Neural crest cell (in vitro differentiated cells): ENCODE data around the gene STRIP2. TPM values are rescaled to one million over a fixed set of nuclear protein-coding genes. Genes with fewer than 3 reads are reported as not detected.
"Not testable (repeated sequence)": the region's sequence is repeated elsewhere in the genome, so short reads cannot be mapped to it uniquely, and the experiment has no call there.

Experiments used
- DNase-seq: peaks from one replicate; pipeline ENCODE4 v3.0.0; 2021; ENCODE audit warnings: low read depth, mixed read lengths, low spot score
- H3K27ac Mint-ChIP-seq: one replicate; pipeline ENCODE4 v1.8.0; 2021; ENCODE audit warnings: mild to moderate bottlenecking, mixed read lengths; ENCODE audit not compliant: unreplicated experiment
- H3K27me3 Mint-ChIP-seq: 2 replicates; pipeline ENCODE4 v1.8.0; 2021; ENCODE audit warnings: low read depth, mild to moderate bottlenecking, mixed read lengths
- H3K36me3 Mint-ChIP-seq: 2 replicates; pipeline ENCODE4 v1.8.0; 2021; ENCODE audit warnings: low read depth, mild to moderate bottlenecking, mixed read lengths
- H3K4me1 Mint-ChIP-seq: 2 replicates; pipeline ENCODE4 v1.8.0; 2021; ENCODE audit warnings: mixed read lengths
- H3K4me3 Mint-ChIP-seq: one replicate; pipeline ENCODE4 v1.8.0; 2021; ENCODE audit warnings: mild to moderate bottlenecking, mixed read lengths
- H3K9me3 Mint-ChIP-seq: 2 replicates; pipeline ENCODE4 v1.8.0; 2021; ENCODE audit warnings: mixed read lengths
- CTCF ChIP-seq: fragments of 200-600 bp; sonication (generic); conservative IDR thresholded peaks from 2 replicates; pipeline ENCODE4 v1.5.0; 2021; ENCODE audit warnings: antibody characterized with exemption, mild to moderate bottlenecking
- total RNA-seq: library from RNA; stranded (reverse); gene quantifications from 2 replicates; pipeline ENCODE4 v1.2.1, GENCODE V29; 2021

Gene STRIP2
- total RNA-seq, 1 donor from 2014 or later, result 11.6 TPM

DNA sequence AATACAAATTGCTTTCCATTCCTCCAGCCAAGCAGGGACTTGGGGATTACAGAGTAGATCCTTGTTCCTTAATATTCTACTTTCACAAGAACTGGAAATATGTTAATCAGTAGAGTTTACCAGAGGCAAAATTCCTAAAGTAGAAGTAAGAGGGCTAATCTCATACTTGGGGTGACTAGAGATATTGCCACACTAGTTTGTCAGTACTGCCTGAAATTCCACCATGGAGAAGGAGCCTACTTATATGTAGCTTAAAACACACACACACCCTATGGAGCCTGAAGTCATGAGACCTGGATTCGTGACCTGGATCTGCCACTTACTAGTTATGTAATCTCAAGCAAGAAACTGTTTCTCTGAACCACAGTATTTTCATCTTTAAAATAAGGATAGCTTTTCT is 33.9 kb downstream of the STRIP2 start:
- Mint-ChIP-seq H3K36me3 (no peaks in the 10 kb centered on the region), H3K4me1 (no peaks in the 10 kb centered on the region), H3K9me3 (no peaks in the 10 kb centered on the region), H3K27me3 (no peaks in the 10 kb centered on the region), H3K27ac (no peak overlapping the region), H3K4me3 (no peak overlapping the region)
- no peak for TF ChIP-seq CTCF
- no peak for DNase-seq

- Mint-ChIP-seq H3K27ac (no peak overlapping the region), H3K4me3 (no peak overlapping the region), H3K4me1 (no peaks in the 10 kb centered on the region), H3K9me3 (no peaks in the 10 kb centered on the region), H3K27me3 (no peaks in the 10 kb centered on the region), H3K36me3 (no peaks in the 10 kb centered on the region)
- no peak for DNase-seq
- no peak for TF ChIP-seq CTCF
Observed at GRCh38 chr7:129468547-129468946, 34.3 kb downstream of the STRIP2 start.

DNA sequence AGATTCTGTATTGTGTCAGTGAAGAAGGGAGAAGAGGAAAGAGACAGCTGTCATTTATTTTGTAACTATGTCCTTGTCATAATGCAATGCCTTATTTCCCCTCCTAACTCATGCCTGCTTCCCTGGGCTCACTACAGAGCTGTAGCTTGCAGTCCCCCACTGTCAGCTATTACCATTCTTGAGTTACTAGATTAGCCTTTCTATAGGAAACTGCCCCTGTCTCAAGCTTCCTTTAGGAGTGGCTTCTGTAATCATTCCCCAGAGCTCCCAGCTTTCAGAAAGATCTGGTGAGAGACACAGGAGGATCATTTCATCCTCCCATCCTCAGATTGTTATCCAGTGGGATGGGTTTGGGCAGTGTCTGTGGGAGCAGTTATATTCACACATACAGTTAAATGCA is 35.7 kb downstream of the STRIP2 start:
- Mint-ChIP-seq H3K27ac (no peak overlapping the region), H3K4me3 (no peak overlapping the region), H3K4me1 (no peaks in the 10 kb centered on the region), H3K36me3 (peaks cover 2% of the 10 kb centered on the region), H3K27me3 (no peaks in the 10 kb centered on the region), H3K9me3 (no peaks in the 10 kb centered on the region)
- no peak for DNase-seq
- no peak for TF ChIP-seq CTCF

DNA sequence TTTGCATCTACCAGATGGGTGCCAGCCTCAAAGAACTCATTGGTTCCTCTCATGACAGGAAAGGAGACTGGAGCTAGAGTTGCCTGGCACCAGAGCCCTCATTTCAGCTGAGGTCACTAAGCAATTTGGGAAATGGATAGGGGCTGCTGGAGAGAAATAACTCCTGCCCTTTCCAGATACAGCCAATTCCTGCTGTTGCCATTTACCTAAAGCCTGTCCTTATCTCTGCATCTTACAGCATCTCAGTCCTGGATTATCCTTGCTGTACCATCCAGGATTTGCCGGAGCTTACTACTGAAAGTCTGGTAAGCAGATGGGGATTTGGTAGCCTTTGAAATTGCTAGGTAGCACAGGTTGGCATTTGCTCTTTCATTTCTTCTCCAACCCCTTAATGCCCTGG is 36.2 kb downstream of the STRIP2 start:
- TF ChIP-seq CTCF, result no peak
- Mint-ChIP-seq H3K4me1 (no peaks in the 10 kb centered on the region), H3K27me3 (no peaks in the 10 kb centered on the region), H3K9me3 (no peaks in the 10 kb centered on the region), H3K27ac (no peak overlapping the region), H3K4me3 (no peak overlapping the region), H3K36me3 (peaks cover 6% of the 10 kb centered on the region)
- no peak for DNase-seq

GRCh38 chr7:129471402-129471827 is 37.2 kb downstream of the STRIP2 start:
- TF ChIP-seq CTCF, result no peak
- Mint-ChIP-seq H3K4me3 (no peak overlapping the region), H3K4me1 (no peaks in the 10 kb centered on the region), H3K27me3 (no peaks in the 10 kb centered on the region), H3K36me3 (peaks cover 8% of the 10 kb centered on the region), H3K9me3 (no peaks in the 10 kb centered on the region), H3K27ac (no peak overlapping the region)
- no peak for DNase-seq

DNA sequence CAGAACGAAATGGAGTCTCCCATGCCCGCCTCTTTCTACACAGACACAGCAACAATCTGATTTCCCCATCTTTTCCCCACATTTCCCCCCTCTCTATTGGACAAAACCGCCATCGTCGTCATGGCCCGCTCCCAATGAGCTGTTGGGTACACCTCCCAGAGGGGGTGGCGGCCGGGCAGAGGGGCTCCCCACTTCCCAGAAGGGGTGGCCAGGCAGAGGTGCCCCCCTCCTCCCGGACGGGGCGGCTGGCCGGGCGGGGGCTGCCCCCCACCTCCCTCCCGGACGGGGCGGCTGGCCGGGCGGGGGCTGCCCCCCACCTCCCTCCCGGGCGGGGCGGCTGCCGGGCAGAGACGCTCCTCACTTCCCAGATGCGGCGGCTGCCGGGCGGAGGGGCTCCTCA is 41.7 kb downstream of the STRIP2 start:
- H3K4me1 Mint-ChIP-seq, DNase-seq, H3K27ac Mint-ChIP-seq, H3K4me3 Mint-ChIP-seq, H3K9me3 Mint-ChIP-seq, H3K27me3 Mint-ChIP-seq: not testable (repeated sequence)
- peaks cover 23% of the 10 kb centered on the region for H3K36me3 Mint-ChIP-seq

DNA sequence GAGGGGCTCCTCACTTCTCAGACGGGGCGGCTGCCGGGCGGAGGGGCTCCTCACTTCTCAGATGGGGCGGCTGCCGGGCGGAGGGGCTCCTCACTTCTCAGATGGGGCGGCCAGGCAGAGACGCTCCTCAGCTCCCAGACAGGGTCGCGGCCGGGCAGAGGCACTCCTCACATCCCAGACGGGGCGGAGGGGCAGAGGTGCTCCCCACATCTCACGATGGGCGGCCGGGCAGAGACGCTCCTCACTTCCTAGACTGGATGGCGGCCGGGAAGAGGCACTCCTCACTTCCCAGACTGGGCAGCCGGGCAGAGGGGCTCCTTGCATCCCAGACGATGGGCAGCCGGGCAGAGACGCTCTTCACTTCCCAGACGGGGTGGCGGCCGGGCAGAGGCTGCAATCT is 42.2 kb downstream of the STRIP2 start:
- not testable (repeated sequence) for H3K9me3 Mint-ChIP-seq, H3K4me1 Mint-ChIP-seq, H3K4me3 Mint-ChIP-seq, DNase-seq, H3K27ac Mint-ChIP-seq, H3K27me3 Mint-ChIP-seq
- H3K36me3 Mint-ChIP-seq, result peaks cover 25% of the 10 kb centered on the region
